Panc1 (cell line): ENCODE measurements around the gene EIPR1.

Source experiments
- POLR2AphosphoS5 ChIP-seq: IDR thresholded peaks from 2 replicates; pipeline ENCODE4 v1.6.1; 2012; ENCODE audit warnings: mild to moderate bottlenecking, low read depth, low read length, moderate library complexity
- REST ChIP-seq, 2 experiments: IDR thresholded peaks; 2 replicates each; pipeline ENCODE4 v1.6.1; 2011 to 2012; ENCODE audit warnings: low read depth in 2 of 2, control low read depth in 1 of 2, low read length in 1 of 2, mild to moderate bottlenecking in 1 of 2, moderate library complexity in 1 of 2; ENCODE audit not compliant: insufficient read depth in 1 of 2
- SIN3A ChIP-seq: IDR thresholded peaks from 2 replicates; pipeline ENCODE4 v1.6.1; 2012; ENCODE audit warnings: low read depth, mild to moderate bottlenecking, low read length, moderate library complexity, borderline replicate concordance; ENCODE audit not compliant: insufficient read depth
- TCF7L2 ChIP-seq: IDR thresholded peaks from 2 replicates; pipeline ENCODE4 v1.6.1; 2011; ENCODE audit warnings: mild to moderate bottlenecking, low read depth, low read length, inconsistent platforms
- TF ChIP-seq, protein P1 (sequence below): fragments of 450-650 bp; IDR thresholded peaks from 2 replicates; pipeline ENCODE4 v1.5.1; 2017; ENCODE audit warnings: mild to moderate bottlenecking

DNA sequence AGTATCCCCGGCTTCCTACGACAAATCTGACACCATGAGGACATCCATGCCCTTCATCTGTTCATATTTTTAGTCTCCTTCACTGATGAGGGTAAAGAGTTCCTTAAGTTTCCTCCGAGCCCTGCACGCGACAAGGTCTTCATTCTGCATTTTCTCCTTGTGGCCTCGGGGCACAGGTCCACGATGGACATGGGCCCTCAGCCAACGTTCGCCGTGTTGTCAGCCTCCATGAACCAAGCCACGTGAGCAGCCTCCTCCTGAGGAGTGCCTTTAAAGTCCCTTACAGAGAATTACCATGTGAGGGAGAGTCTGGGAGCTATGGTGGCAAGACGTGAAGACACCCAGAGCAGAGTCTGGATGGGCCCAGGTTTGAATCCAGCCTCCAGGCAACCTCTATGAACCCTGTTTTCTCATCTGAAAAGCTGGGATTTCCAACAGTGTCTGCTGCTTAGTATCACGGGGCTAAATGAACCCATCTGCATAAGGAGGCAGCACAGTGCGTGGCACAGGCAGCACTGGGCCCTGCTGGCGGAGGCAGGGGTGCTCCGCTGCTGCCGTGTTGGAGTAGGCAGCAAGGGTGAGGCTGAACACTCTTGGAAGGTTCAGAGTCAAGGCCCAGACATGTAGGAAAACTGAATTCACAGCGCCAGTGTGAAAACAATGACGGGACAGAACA lies 54.1 kb downstream of the EIPR1 start:
- TF ChIP-seq, protein P1, sequence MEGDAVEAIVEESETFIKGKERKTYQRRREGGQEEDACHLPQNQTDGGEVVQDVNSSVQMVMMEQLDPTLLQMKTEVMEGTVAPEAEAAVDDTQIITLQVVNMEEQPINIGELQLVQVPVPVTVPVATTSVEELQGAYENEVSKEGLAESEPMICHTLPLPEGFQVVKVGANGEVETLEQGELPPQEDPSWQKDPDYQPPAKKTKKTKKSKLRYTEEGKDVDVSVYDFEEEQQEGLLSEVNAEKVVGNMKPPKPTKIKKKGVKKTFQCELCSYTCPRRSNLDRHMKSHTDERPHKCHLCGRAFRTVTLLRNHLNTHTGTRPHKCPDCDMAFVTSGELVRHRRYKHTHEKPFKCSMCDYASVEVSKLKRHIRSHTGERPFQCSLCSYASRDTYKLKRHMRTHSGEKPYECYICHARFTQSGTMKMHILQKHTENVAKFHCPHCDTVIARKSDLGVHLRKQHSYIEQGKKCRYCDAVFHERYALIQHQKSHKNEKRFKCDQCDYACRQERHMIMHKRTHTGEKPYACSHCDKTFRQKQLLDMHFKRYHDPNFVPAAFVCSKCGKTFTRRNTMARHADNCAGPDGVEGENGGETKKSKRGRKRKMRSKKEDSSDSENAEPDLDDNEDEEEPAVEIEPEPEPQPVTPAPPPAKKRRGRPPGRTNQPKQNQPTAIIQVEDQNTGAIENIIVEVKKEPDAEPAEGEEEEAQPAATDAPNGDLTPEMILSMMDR, result no peak
- TF ChIP-seq REST (IDR thresholded peaks at IDR 0.05; ENCODE audit: insufficient read depth in 1 of 2, low read depth in 2 of 2, low read length in 1 of 2), result no peak
- no peak for TF ChIP-seq SIN3A
- no peak for TF ChIP-seq POLR2AphosphoS5
- no peak for TF ChIP-seq TCF7L2
